GM18909 (cell line): ENCODE results near the gene DBF4.
"Not testable (repeated sequence)": the region's sequence is repeated elsewhere in the genome, so short reads cannot be mapped to it uniquely, and the experiment has no call there.

Experiments
- ATAC-seq: cut with Tn5 transposase; IDR thresholded peaks from one replicate; pipeline ENCODE4 v1.9.1; 2021; ENCODE audit warnings: mild to moderate bottlenecking; ENCODE audit not compliant: unreplicated experiment, poor library complexity

DBF4 gene

DNA sequence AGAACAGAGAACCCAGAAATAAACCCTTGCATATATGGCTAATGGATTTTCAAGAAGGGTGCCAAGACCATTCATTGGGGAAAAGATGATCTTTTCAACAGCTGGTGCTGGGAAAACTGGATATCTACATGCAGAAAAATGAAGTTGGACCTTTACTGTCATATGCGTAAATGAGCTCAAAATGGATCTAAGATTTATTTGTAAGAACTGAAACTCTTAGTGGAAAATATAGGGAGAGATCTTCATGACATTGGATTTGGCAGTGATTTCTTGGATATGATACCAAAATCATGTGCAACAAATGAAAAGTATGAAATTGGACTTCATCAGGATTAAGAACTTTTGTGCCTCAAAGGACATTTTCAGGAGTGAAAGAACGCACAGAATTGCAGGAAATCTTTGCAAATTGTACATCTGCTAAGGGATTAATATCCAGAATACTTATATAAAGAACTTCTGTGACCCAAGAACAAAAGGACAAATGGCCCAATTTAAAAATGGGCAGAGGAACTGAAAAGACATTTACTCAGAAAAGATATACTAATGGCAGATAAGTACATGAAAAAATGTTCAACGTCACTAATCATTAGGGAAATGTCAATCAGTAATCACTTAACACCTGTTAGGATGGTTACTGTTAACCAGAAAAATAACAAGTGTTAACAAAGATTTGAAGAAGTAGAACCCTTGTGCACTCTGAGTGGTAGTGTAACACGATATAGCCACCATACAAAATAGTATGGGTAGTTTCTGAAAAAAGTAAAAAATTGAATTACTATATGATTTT is 6.1 kb downstream of the DBF4 start:
- no peak for ATAC-seq

DNA sequence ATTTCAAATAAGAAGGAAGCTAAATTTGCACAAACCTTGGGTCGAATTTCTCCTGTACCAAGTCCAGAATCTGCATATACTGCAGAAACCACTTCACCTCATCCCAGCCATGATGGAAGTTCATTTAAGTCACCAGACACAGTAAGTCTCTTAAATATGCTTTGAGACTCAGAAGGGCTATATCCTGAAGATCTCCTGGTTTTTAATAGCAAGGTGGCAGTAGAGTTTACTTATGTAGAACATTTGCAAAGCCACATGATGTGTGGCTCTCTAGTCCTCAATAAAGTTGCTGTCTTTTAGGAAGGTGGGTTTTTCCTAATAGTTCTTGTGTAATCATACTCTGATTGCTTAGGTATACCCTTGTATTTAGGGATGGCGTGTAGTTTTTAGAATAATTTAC is 8.7 kb downstream of the DBF4 start:
- ATAC-seq, result no peak

DNA sequence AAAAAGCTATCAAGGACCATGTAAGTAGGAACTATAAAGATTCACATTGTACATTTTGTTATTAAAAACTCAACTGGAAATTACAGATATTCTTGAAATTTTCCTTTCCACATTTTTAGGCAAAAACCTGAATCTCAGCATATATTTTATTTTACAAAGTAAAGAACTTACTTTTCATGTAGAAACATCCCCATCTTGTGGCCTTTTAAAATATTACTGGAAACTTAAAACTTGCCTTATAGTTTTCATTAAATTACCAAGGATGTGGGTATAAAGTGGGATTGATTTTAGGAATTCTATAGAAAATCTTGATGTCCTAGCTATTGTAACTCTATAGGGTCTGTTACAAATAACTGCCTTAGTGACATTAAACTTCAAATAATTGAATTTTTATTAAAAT is 10.6 kb downstream of the DBF4 start:
- no peak for ATAC-seq

DNA sequence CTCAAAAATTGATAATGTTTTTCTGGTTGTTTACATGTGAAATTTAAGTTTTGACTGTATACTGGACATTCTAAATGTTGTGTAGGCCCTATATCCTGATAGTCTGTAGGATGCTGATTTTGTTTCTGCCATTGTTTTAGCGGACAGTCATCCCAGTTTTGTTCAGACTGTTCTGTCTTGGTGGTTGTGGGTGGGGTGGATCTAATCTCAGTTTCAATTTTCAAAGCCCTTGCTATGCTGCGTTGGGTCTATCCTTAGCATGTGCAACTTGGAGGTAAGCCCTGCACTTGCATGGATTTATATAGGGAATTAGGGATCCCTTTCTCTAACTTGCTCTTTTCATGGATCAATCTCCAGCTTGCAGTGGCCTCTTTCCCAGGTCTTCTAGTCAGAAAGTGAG is 19.1 kb downstream of the DBF4 start:
- ATAC-seq, result no peak

DNA sequence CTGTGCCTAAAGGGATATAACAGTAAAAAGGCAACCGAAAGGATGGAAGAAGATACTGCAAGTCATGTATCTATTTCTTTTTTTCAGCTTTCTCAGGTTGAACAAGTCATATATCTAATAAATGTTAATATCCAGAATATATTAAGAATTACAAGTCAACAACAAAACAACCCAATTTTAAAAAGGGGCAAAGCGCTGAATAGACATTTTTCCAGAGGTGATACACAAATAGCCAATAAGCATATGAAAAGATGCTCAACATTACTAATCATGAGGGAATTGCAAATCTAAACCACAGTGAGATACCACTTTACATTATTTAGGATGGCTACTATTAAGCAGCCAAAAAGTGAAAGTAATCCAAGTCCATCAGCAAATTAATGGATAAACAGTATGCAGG is 23.0 kb downstream of the DBF4 start:
- ATAC-seq, result no peak

DNA sequence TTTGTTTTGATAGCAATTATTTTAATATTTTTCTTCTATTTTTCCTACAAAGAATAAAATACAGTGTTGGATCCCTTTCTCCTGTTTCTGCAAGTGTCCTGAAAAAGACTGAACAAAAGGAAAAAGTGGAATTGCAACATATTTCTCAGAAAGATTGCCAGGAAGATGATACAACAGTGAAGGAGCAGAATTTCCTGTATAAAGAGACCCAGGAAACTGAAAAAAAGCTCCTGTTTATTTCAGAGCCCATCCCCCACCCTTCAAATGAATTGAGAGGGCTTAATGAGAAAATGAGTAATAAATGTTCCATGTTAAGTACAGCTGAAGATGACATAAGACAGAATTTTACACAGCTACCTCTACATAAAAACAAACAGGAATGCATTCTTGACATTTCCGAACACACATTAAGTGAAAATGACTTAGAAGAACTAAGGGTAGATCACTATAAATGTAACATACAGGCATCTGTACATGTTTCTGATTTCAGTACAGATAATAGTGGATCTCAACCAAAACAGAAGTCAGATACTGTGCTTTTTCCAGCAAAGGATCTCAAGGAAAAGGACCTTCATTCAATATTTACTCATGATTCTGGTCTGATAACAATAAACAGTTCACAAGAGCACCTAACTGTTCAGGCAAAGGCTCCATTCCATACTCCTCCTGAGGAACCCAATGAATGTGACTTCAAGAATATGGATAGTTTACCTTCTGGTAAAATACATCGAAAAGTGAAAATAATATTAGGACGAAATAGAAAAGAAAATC is 31.0 kb downstream of the DBF4 start:
- not testable (repeated sequence) for ATAC-seq

DNA sequence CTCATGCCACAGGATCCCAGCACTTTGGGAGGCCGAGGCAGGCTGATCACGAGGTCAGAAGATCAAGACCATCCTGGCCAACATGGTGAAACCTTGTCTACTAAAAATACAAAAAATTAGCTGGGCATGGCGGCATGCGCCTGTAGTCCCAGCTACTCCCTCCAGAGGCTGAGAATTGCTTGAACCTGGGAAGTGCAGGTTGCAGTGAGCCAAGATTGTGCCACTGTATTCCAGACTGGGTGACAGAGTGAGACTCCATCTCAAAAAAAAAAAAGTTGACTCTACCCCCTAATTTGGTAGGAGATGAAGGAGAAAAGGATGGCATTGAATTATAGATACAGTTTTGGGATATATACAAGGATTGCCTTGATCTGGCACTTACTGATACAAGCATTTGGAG is 32.5 kb downstream of the DBF4 start:
- ATAC-seq, result not testable (repeated sequence)

DNA sequence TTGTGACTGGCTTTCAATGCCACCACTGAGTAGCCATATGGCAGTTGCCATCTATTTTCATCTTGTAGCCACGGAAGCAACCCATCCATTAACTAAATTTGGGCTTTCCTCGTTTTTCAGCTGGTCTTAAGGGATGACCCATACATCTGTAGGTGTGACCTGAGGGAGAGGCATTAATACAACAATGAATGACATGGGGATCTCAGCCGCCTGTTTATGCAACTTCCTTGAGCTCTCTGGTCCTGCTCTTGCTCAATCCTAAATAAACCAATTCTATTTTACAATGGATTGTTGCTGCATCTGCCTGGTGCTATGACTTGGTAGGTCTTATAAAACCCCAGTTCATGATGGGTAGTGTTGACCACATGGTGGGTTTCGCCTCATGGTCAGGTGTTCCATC is 35.8 kb downstream of the DBF4 start:
- ATAC-seq, result no peak

DNA sequence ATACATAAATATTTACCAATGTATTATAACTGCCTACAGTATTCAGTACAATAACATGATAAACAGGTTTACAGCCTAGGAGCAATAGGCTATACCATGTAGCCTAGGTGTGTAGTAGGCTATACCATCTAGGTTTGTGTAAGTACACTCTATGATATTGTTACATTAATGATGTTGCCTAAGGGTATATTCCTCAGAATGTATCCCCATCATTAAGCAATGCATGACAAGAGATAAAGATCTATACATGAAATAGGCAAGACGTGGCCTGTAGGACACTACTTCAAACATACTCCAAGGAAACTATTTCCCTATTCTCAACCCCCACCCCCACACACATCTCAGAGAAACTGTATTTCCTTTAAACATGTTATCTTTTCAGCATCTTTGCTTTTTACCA is 42.4 kb downstream of the DBF4 start:
- no peak for ATAC-seq

DNA sequence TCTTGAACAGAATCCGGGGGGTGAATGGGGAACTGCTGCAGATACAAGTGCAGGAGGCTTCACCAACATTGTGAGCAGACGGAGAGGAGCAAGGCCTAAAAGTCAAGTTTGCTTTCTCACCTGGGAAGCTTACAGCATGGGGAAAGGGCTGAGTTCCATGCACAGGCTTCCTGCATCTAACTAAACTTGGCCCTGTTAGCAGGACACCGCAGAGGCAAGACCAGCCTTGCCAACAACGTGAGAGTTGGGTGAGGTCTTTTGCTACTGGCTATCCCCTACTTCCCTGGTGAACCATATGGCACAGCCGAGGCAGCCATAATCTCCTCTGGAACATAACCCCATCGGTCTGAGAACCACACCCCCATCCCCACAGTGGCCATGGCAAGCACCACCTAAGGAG is 43.6 kb downstream of the DBF4 start:
- ATAC-seq, result no peak

DNA sequence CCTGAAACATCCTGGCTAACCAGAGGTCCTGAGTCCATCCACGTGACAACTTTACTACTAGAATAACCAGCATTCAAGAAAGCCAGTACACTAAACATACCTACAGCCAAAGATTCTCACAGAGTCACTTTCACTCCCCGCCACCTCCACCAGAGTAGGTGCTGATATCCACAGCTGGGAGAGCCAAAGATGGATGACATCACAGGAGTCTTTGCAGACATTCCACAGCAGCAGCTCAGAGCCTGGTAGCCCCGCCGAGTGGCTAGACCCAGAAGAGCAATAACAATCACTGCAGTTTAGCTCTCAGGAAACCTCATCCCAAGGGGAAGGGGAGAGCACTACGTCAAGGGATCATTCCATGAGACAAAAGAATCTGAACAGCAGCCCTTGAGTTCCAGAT is 44.3 kb downstream of the DBF4 start:
- no peak for ATAC-seq

DNA sequence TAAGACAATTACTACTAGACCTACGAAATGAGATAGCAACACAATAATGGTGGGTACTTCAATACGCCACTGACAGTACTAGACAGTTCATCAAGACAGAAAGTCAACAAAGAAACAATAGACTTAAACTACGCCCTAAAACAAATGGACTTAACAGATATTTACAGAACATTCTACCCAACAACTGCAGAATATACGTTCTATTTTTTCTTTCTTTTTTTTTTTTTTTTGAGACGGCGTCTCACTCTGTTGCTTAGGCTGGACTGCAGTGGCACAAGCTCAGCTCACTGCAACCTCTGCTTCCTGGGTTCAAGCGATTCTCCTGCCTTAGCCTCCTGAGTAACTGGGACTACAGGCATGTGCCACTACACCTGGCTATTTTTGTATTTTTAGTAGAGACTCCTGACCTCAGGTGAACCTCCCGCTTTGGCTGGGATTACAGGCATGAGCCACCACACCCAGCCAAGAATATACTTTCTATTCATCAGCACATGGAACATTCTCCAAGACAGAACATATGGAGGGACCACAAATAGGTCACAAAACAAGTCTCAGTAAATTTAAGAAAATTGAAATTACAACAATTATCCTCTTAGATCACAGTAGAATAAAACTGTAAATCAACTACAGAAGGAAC is 46.6 kb downstream of the DBF4 start:
- ATAC-seq, result not testable (repeated sequence)

DNA sequence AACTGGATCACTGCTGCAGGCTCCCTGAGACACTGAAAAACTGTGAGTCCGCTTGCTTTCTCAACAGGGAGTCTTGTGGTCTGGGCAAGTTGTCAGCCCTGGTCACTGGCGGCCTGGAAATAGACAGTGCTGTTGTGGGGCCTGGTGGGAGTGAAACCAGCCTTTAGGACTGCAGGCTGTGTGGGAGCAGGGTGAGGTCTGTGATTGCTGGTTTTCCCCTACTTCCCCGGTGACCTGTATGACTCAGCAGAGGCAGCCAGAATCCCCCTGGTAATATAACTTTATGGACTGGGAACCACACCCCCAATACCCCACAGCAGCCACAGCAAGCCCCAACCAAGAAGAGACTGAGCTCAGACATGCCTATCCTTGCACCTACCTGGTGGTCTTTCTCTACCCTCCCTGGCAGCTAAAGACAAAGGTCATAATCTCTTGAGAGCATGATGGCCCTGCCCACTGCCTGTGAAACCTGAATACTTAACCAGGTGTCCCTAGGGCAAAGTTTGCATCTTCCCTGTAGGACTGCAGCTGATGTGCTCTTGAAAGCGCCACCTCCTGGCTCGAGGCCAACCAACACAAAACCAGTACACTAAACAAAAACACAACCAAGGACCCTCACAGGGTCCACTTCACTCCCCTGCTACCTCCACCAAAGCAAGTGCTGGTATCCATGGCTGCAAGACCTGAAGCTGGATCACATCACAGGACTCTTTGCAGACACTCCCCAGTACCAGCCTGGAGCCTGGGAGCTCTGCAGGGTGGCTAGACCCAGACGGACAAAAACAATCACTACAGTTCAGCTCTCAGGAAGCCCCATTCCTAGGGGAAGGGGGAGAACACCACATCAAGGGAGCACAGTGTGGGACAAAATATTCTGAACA is 50.5 kb downstream of the DBF4 start:
- ATAC-seq, result peak; percentile 99

DNA sequence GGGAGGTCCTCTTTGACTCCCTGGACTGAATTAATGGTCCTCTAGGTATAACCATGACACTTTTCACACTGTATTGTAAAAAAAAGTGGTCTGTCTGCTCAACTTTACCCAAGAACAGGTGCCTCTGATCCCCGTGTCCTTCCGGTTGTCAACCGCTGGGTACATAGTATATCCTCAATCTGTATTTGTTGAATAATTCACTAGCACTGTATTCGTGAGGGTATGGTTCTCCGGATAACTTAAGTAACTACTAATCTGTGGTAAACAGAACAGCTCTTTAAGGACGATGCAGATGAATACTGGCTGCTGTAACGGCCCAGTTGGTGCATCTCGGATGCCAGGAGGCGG is 57.3 kb downstream of the DBF4 start:
- ATAC-seq, result peak; percentile 25

DNA sequence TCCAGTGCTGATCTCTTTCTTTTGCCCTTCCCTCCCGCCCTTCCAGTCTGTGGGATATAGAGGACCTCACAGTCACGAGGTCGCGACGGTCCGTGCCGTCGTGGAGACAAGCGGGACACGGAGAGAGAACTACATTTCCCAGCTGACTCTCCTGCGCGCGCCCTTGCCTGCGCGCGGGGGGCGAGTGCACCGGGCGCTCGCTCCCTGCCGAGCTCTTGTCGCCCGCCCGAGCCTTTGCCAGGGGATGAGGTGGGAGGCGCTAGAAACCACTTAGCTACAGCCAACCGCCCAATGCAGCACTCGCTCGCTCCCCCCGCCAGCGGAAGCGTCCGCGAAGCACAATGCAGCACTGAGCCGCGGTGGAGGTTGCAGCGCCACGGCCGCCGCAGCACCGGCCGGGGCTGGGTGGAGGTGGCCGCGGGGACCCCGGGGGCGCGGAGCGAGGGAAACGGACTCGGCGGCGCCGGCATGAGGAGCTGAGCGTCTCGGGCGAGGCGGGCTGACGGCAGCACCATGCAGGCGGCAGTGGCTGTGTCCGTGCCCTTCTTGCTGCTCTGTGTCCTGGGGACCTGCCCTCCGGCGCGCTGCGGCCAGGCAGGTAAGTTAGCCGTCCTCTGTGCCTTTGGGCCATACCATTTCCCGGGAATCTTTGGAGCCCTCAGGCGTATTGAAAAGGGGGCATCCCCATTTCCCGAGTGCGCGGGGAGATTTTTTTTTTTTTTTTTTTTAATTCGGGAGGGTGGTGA is 57.8 kb downstream of the DBF4 start, which contains the start of gene ADAM22:
TSS of gene ADAM22 (plus strand) at position 299 of the 746 bp plus-strand sequence. CDS start at position 514, 215 bp downstream.
- peak; percentile 97 for ATAC-seq

DNA sequence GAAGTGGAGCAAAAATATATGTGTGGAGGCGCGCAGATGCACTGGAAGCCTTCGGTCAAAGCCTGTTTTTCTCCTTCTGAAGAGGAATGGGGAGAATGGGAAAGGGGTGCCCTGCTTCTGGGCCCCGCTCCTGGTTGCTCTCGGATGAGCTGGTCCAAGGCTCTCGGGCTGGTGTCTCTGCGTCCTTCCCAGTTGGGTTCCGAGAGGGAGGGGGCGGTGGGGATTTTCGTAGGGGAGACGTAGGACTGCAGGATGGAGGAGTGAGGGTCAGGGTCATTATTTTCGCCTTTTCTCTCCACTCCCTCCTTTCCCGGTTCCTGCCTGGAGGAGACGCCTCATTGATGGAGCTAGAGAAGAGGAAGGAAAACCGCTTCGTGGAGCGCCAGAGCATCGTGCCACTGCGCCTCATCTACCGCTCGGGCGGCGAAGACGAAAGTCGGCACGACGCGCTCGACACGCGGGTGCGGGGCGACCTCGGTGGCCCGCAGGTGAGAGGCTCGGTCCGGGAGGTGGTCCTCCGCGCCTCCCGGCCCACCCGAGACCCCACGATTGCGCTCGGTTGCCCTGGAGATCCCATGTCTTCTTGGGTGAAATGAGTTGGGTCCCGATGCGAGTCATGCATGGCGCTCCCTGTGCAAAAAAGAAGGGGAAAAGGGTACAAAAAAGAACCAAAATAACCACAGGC is 58.5 kb downstream of the DBF4 start:
- no peak for ATAC-seq

DNA sequence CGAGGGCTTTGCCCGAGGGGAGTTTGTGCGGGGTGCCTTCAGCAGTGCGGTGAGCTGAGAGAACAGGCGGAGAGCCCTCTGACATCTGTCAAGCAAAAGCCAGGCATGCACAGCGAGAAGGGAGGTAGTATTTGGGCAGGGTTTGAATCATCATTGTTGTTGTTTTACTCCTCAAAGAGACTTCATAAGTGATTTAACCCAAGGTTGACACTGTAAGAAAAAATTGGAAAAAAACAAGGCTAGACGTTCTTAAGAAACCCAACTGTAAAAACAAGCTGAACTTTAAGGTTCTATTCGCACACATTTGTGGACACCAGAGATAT is 59.1 kb downstream of the DBF4 start:
- no peak for ATAC-seq

DNA sequence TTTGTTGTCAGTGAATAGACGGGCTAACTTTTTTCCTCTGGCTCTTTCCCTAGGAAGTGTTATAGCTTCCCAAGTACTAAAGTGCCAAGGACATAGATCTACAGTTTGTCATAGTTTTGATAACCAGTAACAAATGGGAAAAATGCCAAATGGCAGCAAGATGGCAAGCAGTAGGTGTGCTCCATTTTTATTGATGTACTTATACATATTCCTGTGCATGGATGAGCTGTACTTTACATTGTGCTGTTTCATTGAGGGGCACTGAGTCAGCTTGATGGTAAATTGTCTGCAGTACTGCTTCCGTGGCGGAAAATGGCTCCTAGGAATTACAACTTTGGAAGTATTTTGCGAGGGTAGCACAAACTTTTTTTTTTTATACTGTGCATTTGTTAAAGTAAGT is 64.8 kb downstream of the DBF4 start:
- ATAC-seq, result no peak

DNA sequence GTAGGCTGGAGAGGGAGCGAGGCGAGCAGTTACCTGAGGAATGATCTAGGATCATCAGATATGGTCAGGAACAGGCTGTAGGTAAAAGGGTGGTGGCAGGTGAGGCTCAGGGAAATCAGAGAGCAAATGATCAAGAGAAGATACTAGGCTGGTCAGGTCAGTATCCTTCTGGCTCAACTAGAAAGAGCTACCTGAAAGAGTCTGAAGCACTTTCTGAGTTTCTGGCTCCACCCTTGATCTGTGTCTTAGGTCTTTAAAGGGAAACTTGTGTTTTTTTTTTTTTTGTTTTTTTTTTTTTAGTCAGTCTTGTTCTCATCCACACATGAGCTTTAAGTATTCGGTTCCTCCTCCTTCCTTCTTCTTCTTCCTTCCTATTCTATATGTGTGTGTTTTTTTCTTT is 68.3 kb downstream of the DBF4 start:
- peak; percentile 45 for ATAC-seq
